Esophagus squamous epithelium (tissue), 5 donors: ENCODE measurements around the gene ZNF584. TPM values are rescaled to one million over a fixed set of nuclear protein-coding genes. Genes with fewer than 3 reads are reported as not detected.

Experiments used
- DNase-seq: peaks from one replicate; lab custom pipeline; 2025; lab: John Stamatoyannopoulos, UW
- H3K27ac ChIP-seq, 4 donors: fragments of 200-600 bp; sonication (generic); one replicate each; pipeline ENCODE4 v1.5.1; 2016 to 2019; ENCODE audit warnings: mild to moderate bottlenecking in 1 of 4
- H3K27me3 ChIP-seq, 4 donors: fragments of 200-600 bp; sonication (generic); 1 replicate in 3 of 4; 2 replicates in 1 of 4; pipeline versions ENCODE4 v1.5.1 to v1.6.0; 2017 to 2021; ENCODE audit warnings: antibody characterized with exemption in 1 of 4
- H3K36me3 ChIP-seq, 3 donors: fragments of 200-600 bp; sonication (generic); one replicate each; pipeline ENCODE4 v1.5.1; 2016 to 2019
- H3K4me1 ChIP-seq, 3 donors: fragments of 200-600 bp; sonication (generic); one replicate each; pipeline ENCODE4 v1.5.1; 2017 to 2019
- H3K4me3 ChIP-seq, 4 donors: fragments of 200-600 bp; sonication (generic); 1 replicate in 3 of 4; 2 replicates in 1 of 4; pipeline ENCODE4 v1.5.1; 2016 to 2019; ENCODE audit warnings: mild to moderate bottlenecking in 2 of 4, moderate library complexity in 1 of 4
- H3K9me3 ChIP-seq, 3 donors: fragments of 200-600 bp; sonication (generic); one replicate each; pipeline ENCODE4 v1.5.1; 2016 to 2019
- CTCF ChIP-seq, 6 experiments: fragments of 450-650 bp in 4 of 6; fragments of 200-600 bp in 2 of 6; sonication (generic) in 2 of 6; IDR thresholded peaks; one replicate each; pipeline ENCODE4 v1.5.1; 2016 to 2019; ENCODE audit warnings: antibody characterized with exemption in 6 of 6, mild to moderate bottlenecking in 4 of 6, moderate library complexity in 4 of 6
- POLR2A ChIP-seq, 4 donors: fragments of 450-650 bp; IDR thresholded peaks; one replicate each; pipeline ENCODE4 v1.6.1; 2017; ENCODE audit warnings: antibody characterized with exemption in 4 of 4, mild to moderate bottlenecking in 4 of 4, moderate library complexity in 3 of 4
- WGBS, 2 donors: methylation state at CpG; one replicate each; pipeline ENCODE4 v1.1.5; 2018; 5-methylcytosine and 5-hydroxymethylcytosine counted together
- intact Hi-C: fragments of 100-400 bp; cut with DNase I; formaldehyde crosslinking; loops from one replicate; pipeline ENCODE4 v1.15.0; 2022
- total RNA-seq, 4 donors: library from RNA; depleted of rRNA; stranded (reverse); fragments of >200 nt; gene quantifications; one replicate each; pipeline ENCODE4 v1.1.0, GENCODE V29; 2016
- donor health status: DM: yes; HTN: yes; CAD: no.

Gene ZNF584
- total RNA-seq, 4 donors from 2014 or later: 8.5 to 13.4 (median 9.4) TPM

- Histone ChIP-seq H3K9me3 (no peaks in the 10 kb centered on the region), H3K4me1 (peaks cover 0 to 11% (median 1%) of the 10 kb centered on the region in 3 donors), H3K27me3 (no peaks in the 10 kb centered on the region), H3K27ac (no peak overlapping the region), H3K4me3 (no peak overlapping the region), H3K36me3 (peaks cover 0 to 26% (median 0%) of the 10 kb centered on the region in 3 donors)
- 80 to 93% methylated on average over 21 to 23 of the region's 32 CpGs for WGBS, 2 donors
- intact Hi-C loops: no loop called here
- no peak for DNase-seq
- TF ChIP-seq CTCF (IDR thresholded peaks at IDR 0.05): no peak
- TF ChIP-seq POLR2A (IDR thresholded peaks at IDR 0.05): no peak
Measured at GRCh38 chr19:58366585-58367430, 41.6 kb upstream of the ZNF584 start.

- H3K4me1 ChIP-seq: peaks cover 0 to 7% (median 0%) of the 10 kb centered on the region in 3 donors
- no peak overlapping the region for H3K27ac ChIP-seq
- peaks cover 0 to 26% (median 0%) of the 10 kb centered on the region in 3 donors for H3K36me3 ChIP-seq
- no peak overlapping the region for H3K4me3 ChIP-seq
- no peaks in the 10 kb centered on the region for H3K27me3 ChIP-seq
- no peaks in the 10 kb centered on the region for H3K9me3 ChIP-seq
- TF ChIP-seq CTCF (IDR thresholded peaks at IDR 0.05) (no peak), POLR2A (IDR thresholded peaks at IDR 0.05) (no peak)
- intact Hi-C loops: no loop called here
- DNase-seq: no peak
- WGBS, 2 donors: 74 to 93% methylated on average over 3 to 10 of the region's 106 CpGs
Measured at GRCh38 chr19:58367698-58368454, 40.6 kb upstream of the ZNF584 start.

- H3K4me1 ChIP-seq: no peaks in the 10 kb centered on the region
- no peak for DNase-seq
- H3K27ac ChIP-seq: no peak overlapping the region
- 95% methylated on average over 37 of the region's 68 CpGs; no CpG with 5 or more reads in 1 of the 2 donors for WGBS, 2 donors
- intact Hi-C loops: no loop called here
- H3K27me3 ChIP-seq: no peaks in the 10 kb centered on the region
- no peaks in the 10 kb centered on the region for H3K9me3 ChIP-seq
- no peak overlapping the region for H3K4me3 ChIP-seq
- peaks cover 0 to 26% (median 0%) of the 10 kb centered on the region in 3 donors for H3K36me3 ChIP-seq
- TF ChIP-seq CTCF (IDR thresholded peaks at IDR 0.05): no peak
- no peak for TF ChIP-seq POLR2A (IDR thresholded peaks at IDR 0.05)
Measured at GRCh38 chr19:58368561-58369360, 39.7 kb upstream of the ZNF584 start.

GRCh38 chr19:58372311-58373133, 35.9 kb upstream of the ZNF584 start:
- H3K9me3 ChIP-seq: no peaks in the 10 kb centered on the region
- peaks cover 0 to 15% (median 0%) of the 10 kb centered on the region in 3 donors for H3K36me3 ChIP-seq
- intact Hi-C loops: no loop called here
- H3K27ac ChIP-seq: no peak overlapping the region
- H3K4me1 ChIP-seq: no peaks in the 10 kb centered on the region
- no peak for DNase-seq
- no peaks in the 10 kb centered on the region for H3K27me3 ChIP-seq
- TF ChIP-seq POLR2A (IDR thresholded peaks at IDR 0.05) (no peak), CTCF (IDR thresholded peaks at IDR 0.05) (no peak)
- no peak overlapping the region for H3K4me3 ChIP-seq
- WGBS, 2 donors: 63 to 67% methylated on average over 14 to 15 of the region's 15 CpGs
